WI38 (cell line): Measurements from ENCODE around the gene AIFM3.

Source experiments
- H3K4me3 ChIP-seq: 2 replicates; pipeline ENCODE4 v1.5.1; 2011; ENCODE audit warnings: low read depth, mild to moderate bottlenecking, control low read depth, low read length
- CTCF ChIP-seq: IDR thresholded peaks from 2 replicates; pipeline ENCODE4 v1.5.1; 2012; ENCODE audit warnings: low read depth, mild to moderate bottlenecking, control low read depth, low read length

The AIFM3 gene

DNA sequence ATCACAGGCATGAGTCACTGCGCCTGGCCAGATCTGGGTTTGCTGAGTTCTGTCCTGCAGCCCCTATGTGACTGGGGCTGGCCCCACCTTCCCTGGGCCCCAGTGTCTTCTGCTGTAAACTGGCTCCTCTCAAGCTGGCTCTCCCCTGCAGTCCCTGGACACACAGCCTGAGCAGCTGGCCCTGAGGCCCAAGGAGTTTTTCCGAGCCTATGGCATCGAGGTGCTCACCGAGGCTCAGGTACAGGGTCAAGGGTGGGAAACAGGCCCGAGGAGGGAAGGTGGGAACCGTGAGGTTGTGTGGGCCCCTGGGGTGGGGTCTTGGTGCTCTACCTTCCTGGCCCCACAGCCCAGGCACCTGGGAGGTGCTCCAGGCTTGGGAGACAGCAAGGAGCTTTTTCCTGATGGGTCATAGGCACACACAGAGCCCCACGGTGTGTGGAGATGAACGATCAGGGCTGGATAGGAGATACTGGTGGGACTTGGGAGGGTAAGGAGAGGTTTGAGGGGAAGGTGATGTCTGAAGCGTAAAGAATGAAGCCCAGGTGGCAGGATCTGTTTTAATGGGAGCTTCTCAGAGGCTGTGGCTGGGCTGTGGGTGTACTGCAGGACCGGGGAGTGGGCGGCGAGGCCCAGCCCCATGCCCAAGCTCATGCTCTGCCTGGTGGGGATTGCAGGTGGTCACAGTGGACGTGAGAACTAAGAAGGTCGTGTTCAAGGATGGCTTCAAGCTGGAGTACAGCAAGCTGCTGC, 8.7 kb downstream of the AIFM3 start:
- TF ChIP-seq CTCF, result no peak

DNA sequence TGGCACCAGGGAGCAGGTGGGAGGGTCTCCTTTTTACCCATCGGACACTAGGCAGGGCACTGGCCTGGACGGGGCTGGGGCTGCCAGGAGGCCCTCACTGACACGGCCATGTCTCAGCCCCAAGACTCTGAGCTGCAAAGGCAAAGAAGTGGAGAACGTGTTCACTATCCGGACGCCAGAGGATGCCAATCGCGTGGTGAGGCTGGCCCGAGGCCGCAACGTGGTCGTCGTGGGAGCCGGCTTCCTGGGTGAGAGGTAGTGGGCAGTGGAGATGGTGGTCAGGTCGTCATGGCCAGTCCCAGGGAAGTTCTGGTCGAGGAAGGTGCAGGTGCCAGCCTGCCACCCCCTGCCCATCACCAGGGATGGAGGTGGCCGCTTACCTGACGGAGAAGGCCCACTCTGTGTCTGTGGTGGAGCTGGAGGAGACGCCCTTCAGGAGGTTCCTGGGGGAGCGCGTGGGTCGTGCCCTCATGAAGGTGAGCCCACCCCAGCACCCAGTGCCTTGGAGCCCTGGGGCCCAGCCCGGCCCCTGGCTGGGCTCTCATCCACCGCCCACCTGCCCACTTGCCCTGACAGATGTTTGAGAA, 9.3 kb downstream of the AIFM3 start:
- TF ChIP-seq CTCF, result no peak
- H3K4me3 ChIP-seq, result no peak overlapping the region

More for the DNA sequence above, 8.7 kb downstream of the AIFM3 start:
- no peak overlapping the region for H3K4me3 ChIP-seq

DNA sequence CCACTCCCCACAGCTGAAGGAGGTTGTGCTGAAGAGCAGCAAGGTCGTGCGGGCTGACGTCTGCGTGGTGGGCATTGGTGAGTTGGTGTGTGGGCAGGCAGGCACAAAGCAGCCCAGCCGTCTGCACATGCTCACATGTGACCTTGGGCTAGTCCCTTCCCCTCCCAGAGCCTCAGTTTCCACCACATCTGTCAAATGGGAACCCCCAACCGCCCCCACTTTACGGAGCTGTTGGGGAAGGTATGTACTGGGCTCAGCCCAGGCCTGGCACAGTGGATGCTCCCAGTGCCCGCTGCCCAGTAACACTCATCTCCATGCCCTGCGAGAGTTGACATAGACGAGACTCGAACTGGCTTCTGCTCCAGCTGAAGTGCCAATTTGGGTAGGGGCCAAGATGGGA, 10.0 kb downstream of the AIFM3 start:
- TF ChIP-seq CTCF, result no peak
- no peak overlapping the region for H3K4me3 ChIP-seq

GRCh38 chr22:20977516-20978170, 10.6 kb downstream of the AIFM3 start:
- H3K4me3 ChIP-seq, result no peak overlapping the region

DNA sequence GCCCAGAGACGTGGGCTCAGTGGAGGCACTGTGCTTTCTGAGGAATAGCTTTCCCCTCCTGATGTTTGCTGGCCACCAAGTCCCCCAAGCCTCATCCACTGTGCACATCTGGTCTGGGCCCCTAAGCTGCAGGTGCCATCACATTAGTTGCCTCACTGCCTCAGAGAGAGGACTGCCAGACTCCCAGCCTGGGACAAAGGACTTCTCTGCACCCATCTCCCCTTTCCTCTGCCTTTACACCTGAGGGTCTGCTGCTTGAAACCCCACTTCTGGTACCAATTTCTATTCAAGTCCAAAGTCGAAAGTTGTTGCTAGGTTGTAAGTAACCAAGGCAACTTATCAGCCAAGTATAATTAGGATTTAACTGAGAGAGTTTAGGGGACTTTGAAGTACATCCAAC, 11.4 kb downstream of the AIFM3 start:
- no peak overlapping the region for H3K4me3 ChIP-seq
- TF ChIP-seq CTCF, result no peak

More at GRCh38 chr22:20977516-20978170, 10.6 kb downstream of the AIFM3 start:
- no peak for TF ChIP-seq CTCF

DNA sequence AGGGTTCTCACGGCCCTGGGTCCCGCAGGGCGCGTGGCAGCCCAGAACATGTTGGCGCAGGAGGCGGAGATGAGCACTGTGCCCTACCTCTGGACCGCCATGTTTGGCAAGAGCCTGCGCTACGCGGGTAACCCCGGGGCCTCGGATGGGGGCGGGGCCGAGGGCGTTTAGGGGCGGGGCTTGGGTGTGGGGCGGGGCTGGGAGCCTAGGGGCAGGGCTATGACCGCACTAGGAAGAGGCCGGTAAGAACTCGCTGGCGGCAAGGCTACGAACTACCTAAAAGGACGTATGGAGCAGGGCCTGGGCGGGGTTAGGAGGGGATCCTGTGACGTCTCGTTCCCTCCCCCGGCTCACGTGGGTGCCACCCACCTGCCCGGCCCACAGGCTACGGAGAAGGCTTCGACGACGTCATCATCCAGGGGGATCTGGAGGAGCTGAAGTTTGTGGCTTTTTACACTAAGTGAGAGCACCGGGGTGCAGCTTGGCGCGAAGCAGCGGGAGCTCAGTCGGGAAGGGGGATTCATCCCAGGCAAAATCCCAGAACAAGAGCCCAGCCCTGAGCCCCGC, 12.3 kb downstream of the AIFM3 start:
- no peak for TF ChIP-seq CTCF
- H3K4me3 ChIP-seq, result no peak overlapping the region
